IPS DF 4.7 (cell line): Measurements from ENCODE around the gene GGCX.

Experiments
- DNase-seq: peaks from one replicate; pipeline ENCODE4 v3.0.0-alpha.2; 2013; ENCODE audit warnings: low spot score; ENCODE audit errors: extremely low read depth

Gene GGCX

DNA sequence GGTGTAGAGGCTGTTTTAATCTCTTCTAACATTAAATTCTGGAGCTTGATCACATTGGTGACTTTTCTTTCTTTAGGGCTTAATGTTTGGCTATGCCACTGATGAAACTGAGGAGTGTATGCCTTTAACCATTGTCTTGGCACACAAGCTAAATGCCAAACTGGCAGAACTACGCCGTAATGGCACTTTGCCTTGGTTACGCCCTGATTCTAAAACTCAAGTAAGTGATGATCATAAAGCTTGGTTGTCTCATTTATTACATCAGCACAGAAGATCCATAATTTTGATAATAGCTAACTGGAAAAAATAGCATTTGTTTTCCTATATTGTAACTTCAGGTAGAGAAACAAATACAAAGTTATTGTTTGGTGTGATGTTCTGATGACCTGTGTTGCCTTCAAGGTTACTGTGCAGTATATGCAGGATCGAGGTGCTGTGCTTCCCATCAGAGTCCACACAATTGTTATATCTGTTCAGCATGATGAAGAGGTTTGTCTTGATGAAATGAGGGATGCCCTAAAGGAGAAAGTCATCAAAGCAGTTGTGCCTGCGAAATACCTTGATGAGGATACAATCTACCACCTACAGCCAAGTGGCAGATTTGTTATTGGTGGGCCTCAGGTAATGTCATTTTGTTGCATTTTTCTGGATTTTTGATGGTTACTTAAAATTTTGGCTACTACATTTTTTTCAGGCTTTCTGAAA lies 19.4 kb downstream of the GGCX start:
- DNase-seq = no peak

DNA sequence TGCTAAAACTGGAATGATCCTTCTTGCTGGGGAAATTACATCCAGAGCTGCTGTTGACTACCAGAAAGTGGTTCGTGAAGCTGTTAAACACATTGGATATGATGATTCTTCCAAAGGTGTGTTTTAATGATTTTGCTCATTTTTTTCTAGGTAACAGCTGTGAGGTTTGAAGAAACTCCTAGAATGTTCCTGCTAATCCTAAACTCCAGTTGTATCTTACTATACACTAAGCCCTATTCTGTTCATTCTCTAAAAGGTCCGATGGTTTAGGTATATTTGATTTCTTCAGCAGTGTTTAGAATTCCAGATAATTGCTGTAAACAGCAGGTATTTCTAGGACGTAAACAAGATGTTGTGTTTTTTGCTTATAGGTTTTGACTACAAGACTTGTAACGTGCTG lies 20.0 kb downstream of the GGCX start:
- no peak for DNase-seq

DNA sequence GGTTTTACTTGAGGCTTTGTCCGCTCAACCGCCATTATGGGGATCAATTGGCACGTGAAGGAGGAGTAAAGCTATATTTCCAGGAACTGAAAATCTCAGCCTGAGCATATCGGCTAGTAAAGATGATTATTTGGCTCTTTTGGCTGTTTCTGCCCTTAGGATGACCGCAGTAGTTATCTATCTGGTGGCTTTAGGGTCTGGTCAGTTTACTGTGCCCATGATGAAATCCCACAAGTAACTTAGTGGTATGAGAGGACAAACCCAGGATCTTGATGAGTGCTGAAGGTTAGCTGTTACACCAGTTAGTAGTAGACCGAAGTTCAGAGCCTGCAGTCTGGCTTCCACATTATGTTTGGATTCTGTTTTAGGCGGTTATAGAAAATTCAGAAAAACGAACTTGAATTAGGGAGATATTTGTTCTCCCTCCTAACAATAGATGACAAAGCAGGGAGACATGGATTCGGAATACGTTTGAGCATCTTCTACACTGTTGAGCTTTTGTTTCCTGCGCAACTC lies 21.1 kb downstream of the GGCX start:
- DNase-seq = no peak

DNA sequence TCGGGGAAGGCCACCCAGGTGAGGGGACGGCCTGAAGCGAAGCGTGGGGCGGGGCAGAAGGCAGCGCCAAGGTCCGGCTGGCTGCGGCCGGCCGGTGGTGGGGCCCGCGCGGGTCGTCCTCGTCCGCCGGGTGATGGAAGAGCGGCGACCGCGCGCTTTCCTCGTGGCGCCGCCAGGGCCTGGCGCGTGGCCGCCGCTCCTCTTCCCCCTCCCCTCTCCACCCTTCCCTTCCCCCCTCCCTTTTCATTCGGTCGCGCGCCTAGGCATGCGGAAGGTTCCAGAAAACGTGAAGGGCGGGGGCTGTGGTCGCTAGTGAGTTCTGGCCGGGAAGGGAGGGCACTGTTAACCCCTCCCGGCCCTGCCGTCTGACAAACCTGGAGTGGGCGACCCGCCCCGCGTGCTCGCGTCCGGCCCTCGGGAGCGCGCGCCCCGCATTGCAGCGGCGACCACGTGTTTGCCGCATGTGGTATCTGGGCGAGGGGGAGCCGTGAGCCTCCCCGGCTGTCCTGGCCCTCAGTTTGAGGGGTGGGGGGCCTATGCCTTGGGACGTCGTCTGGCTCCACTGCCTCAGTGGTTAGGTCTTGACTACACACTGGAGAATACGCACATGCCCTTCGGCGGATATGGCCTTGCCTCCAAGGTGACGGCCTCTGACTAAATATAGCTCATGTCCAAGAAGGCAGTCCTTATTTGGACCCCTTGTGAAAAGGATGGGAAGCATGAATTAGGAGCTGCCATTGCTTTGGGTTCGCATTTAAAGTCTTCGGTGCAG lies 21.7 kb downstream of the GGCX start:
- DNase-seq = no peak

- DNase-seq = no peak
Observed at GRCh38 chr2:85538507-85539360, 22.6 kb downstream of the GGCX start, which contains the start of gene MAT2A. MAT2A (plus strand) TSS chr2:85539168; CDS start chr2:85539288, 120 bp downstream.

DNA sequence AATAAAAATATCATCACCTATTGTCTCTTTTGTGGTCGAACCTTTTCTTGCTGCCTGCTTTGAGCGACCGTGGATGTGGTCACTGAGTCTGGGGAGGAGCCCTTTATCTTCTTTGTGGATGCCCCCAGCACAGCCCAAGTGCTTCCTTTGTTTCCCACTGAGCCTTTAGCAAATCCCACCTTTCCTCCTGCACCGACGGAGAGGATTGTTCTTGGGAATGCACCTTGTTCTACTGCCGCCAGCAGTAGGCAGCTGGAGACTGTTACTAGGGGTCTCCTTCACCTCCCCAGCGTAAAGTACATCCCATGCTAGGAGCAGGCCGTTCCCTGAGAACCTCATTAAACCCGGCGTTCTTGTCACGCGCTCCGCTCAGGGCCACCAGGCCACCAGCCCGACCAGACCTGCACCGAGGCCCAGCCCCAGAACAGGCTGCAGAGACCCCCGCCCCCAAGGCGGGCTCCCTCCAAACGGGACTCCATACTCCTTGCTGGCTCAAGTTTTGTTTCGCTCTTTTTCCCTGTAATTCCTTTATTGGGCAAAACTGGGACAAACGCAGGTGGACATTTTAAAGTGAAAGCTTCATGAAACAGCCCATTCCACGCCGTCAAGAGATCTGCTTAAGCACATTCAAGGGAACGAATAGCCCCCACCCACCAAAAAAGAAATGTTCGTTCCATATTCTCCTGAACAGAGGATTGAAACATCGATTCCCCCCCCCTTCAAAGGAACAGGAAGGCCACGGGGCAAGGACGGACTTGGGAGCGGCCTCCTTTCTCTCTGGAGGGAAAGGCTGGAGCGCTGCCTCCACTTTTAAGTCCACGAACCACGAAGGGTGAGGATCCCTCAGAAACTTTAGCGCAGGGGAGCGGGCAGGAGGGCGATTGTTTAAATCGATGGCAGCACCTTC lies 23.4 kb downstream of the GGCX start:
- DNase-seq = no peak

GRCh38 chr2:85536479-85536878 lies 24.8 kb downstream of the GGCX start:
- no peak for DNase-seq

DNA sequence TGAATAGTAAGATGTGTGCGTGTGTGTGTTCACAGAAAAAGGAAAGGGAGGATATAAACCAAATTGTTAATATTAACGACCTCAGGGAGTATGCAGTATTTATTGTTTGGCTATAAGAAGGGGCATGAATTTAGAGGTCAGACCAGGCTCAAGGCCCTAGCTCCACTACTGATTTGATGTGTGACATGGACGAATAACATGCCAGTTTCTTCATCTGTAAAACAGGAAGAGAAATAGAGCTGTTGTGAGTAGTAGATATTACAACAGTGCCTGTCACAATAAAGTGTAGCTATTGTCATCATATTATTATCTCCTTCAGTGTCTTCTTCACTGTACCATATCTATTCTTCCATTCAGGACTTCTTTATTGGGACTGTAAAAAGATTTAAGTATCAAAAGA lies 26.4 kb downstream of the GGCX start:
- no peak for DNase-seq

GRCh38 chr2:85534099-85534498 lies 27.2 kb downstream of the GGCX start:
- no peak for DNase-seq

DNA sequence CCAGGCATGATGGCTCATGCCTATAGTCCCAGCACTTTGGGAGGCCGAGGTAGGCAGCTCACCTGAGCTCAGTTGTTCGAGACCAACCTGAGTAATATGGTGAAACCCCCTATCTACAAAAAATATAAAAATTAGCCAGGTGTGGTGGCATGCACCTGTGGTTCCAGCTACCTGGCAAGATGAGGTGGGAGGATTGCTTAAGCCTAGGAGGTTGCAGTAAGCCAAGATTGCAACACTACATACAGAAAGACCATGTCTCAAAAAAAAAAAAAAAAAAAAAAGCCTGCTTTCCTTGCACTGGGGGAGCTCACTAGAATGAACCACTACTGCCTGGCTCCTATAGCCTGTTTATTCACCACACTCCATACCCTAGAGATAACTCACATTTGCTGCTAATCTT lies 29.7 kb downstream of the GGCX start:
- no peak for DNase-seq

DNA sequence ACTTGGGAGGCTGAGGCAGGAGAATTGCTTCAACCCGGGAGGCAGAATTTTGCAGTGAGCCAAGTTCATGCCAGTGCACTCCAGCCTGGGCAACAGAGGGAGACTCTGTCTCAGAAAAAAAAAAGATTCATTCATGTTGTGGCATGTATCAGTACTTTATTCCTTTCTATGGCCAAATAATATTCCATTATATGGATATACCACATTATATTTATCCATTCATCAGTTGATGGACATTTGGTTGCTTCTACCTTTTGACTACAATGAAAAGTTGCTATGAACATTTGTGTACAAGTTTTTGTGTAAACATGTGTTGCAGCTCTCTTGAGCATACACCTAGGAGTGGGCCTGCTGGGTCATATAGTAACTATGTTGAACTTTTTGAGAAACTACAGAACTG lies 31.5 kb downstream of the GGCX start:
- DNase-seq = no peak

- no peak for DNase-seq
Observed at GRCh38 chr2:85528355-85528754, 32.9 kb downstream of the GGCX start.

GRCh38 chr2:85527787-85528186 lies 33.5 kb downstream of the GGCX start:
- no peak for DNase-seq

DNA sequence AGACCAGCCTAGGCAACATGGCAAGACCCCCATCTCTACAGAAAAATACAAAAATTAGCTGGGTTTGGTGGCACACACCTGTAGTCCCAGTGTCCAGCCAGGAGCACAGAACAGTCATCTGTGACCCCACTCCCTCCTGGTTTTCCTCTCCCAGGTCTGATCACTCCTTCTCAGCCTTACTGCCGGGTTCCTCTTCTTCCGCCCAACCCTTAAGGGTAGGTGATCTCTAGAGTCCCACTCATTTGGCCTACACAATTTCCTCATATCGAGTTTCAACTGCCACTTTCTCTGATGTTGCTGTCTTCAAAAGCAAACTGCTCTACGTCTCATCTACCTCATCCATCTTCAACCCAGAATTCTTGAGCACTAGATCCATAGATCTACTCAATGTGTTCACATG lies 35.7 kb downstream of the GGCX start:
- no peak for DNase-seq

GRCh38 chr2:85525029-85525428 lies 36.3 kb downstream of the GGCX start:
- no peak for DNase-seq

GRCh38 chr2:85524336-85524908 lies 36.9 kb downstream of the GGCX start:
- no peak for DNase-seq

GRCh38 chr2:85523903-85524335 lies 37.4 kb downstream of the GGCX start:
- DNase-seq = no peak

DNA sequence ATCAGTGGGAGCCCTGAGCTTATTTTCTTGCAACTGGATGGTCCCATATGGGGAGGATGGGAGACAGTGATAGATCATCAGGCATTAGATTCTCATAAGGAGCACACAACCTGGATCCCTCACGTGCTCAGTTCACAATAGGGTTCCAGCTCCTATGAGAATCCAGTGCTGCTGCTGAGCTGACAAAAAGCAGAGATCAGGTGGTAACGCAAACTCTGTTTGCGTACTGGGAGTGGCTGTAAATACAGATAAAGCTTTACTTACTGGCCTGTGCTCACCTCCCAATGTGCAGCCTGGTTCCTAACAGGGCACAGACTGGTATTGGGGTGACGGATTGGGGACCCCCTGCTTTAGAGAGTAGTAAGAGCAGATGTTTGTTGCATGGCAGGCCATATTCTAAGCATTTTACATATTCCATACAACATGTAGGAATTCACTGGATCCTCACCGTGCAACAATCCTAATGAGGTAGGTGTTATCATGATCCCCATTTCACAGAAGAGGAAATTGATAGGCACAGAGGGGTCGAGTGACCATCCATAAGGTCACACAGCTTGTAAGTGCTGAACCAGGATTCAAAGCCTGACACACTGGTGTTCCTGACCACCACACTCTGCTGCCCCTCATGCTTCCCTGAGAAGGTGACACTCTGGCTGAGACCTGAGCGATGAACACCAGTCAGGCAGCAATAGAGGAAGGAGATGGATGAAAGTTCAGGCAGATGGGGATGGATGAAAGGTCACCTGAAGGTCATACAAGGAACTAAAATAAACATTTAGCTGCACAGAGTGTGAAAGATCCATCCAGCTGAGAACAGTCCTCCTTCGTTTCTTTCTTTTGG lies 38.0 kb downstream of the GGCX start:
- DNase-seq = no peak

DNA sequence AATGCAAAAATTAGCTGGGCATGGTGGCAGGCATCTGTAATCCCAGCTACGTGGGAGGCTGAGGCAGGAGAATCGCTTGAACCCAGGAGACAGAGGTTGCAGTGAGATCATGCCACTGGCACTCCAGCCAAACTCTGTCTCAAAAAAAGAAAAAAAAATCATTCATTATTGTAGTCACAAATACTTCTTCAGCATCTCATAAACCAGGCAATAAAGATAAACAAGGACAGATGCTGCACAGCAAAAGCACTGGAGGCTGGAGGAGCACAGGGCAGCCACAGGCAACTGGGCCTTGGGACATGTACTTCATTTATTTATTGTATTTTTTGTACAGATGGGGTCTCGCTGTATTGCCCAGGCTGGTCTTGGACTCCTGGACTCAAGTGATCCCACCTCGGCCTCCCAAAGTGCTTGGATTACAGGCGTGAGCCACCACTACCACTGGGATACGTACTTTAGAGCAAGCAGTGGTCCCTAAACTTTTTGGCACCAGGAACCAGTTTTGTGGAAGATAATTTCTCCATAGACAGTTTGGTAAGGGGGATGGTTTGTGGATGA lies 39.1 kb downstream of the GGCX start:
- no peak for DNase-seq
